Central memory CD8-positive, alpha-beta T cell (primary cell): ENCODE data around the gene SULT1C4.
"Not testable (repeated sequence)": the region's sequence is repeated elsewhere in the genome, so short reads cannot be mapped to it uniquely, and the experiment has no call there.

Source experiments
- ATAC-seq: fragments of 150-1000 bp; cut with Tn5 transposase; replicated peaks from 2 replicates; pipeline ENCODE4 v1.10.0; 2022; ENCODE audit warnings: mild to moderate bottlenecking, moderate FRiP score, moderate number of reproducible peaks; ENCODE audit not compliant: poor library complexity, severe bottlenecking; ENCODE audit errors: extremely low read depth
- DNase-seq, 2 donors: peaks; one replicate each; pipeline ENCODE4 v3.0.0; 2021; ENCODE audit warnings: low spot score in 2 of 2
- H3K27ac Mint-ChIP-seq: one replicate; pipeline ENCODE4 v1.8.0; 2022; ENCODE audit warnings: low read depth, mild to moderate bottlenecking, moderate library complexity, mixed read lengths
- H3K27me3 Mint-ChIP-seq: one replicate; pipeline ENCODE4 v1.8.0; 2022; ENCODE audit warnings: mixed read lengths
- H3K36me3 Mint-ChIP-seq: one replicate; pipeline ENCODE4 v1.8.0; 2022; ENCODE audit warnings: mild to moderate bottlenecking, moderate library complexity, mixed read lengths; ENCODE audit not compliant: insufficient read depth
- H3K4me1 Mint-ChIP-seq: one replicate; pipeline ENCODE4 v1.8.0; 2022; ENCODE audit warnings: mixed read lengths
- H3K4me3 Mint-ChIP-seq: one replicate; pipeline ENCODE4 v1.8.0; 2022; ENCODE audit warnings: mild to moderate bottlenecking, moderate library complexity, mixed read lengths
- H3K9me3 Mint-ChIP-seq: one replicate; pipeline ENCODE4 v1.8.0; 2022; ENCODE audit warnings: mixed read lengths

SULT1C4 gene

DNA sequence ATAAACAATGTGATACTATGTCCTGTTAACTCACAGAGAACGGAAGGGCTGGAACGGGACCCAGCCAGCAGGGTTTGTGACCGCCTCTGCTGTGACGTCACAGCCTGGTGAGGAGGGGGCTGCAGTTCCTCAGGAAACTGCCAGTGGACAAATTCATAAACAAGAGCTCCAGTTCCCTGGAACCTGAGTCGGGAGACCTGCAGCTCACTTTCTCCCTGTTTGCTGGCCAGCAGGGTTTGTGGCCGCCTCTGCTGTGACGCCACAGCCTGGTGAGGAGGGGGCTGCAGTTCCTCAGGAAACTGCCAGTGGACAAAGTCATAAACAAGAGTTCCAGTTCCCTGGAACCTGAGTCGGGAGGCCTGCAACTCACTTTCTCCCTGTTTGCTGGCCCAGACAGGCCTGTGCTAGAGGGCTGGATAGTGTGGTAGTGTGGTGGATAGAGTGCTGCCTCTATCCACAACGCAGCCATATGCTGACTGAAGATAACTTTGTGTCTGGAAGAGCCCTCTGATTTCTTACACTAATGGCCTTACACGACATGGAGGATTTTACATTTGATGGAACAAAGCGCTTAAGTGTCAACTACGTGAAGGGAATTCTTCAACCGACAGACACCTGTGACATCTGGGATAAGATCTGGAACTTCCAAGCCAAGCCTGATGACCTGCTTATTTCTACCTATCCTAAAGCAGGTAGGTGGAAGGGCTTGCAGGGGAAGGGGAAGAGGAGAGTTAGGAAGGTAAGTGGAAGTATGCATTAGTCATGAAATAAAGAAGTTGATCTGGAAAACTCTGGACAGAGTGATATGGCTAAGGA is at the start of gene SULT1C4:
SULT1C4 (plus strand) TSS at position 140 of the 816 bp plus-strand sequence; CDS start at position 524, 384 bp downstream.
- no peak within 1 kb of the TSS for H3K27ac Mint-ChIP-seq
- H3K4me1 Mint-ChIP-seq, result no peaks in the 10 kb centered on the region
- peaks cover 13% of the 10 kb centered on the region for H3K27me3 Mint-ChIP-seq
- DNase-seq, result no peak
- ATAC-seq, result no peak
- no peak within 1 kb of the TSS for H3K4me3 Mint-ChIP-seq
- H3K36me3 Mint-ChIP-seq, result peaks cover 2% of the 10 kb centered on the region
- H3K9me3 Mint-ChIP-seq, result no peaks in the 10 kb centered on the region

DNA sequence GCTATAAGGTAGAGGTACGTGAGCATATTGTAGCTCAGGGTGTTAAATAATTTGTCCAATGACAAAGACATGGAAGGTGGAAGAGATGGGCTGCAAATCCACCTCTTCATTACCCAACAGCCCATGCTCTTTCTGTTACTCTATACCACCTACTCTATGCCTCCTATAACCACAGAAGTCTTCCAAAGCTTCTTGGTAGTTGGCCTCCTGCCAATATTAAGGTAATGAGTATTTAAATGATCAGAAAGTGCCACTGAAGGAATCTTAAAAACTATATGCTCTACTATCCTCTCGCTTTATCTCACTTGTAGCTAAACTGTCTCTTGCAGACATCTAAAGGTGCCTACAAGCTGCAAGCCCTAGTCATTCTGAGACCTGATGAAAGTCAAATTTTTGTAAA is 48.0 kb upstream of the SULT1C4 start:
- no peak for DNase-seq
- no peaks in the 10 kb centered on the region for H3K36me3 Mint-ChIP-seq
- no peak overlapping the region for H3K4me3 Mint-ChIP-seq
- no peaks in the 10 kb centered on the region for H3K4me1 Mint-ChIP-seq
- H3K27me3 Mint-ChIP-seq, result peaks cover 23% of the 10 kb centered on the region
- no peak overlapping the region for H3K27ac Mint-ChIP-seq
- ATAC-seq, result no peak
- no peaks in the 10 kb centered on the region for H3K9me3 Mint-ChIP-seq

DNA sequence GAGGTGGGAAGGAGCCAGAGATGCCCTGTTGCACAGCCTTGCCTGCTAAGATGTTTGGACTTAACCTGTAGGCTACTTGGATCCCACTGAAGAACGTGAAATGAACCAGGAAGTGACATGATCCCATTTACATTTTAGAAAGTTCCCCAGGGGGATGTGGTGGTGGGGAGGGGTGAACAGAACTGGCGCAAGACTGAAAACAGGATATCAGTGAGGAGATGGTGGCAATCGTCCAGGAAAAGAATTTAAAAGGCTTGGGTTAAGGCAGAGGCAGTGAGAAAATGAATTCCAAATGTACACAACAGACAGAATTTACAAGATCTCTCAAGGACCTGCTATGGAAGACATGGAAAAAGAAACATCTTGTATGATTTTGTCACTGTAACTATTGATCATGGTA is 46.8 kb upstream of the SULT1C4 start:
- no peak for ATAC-seq
- no peaks in the 10 kb centered on the region for H3K36me3 Mint-ChIP-seq
- H3K27me3 Mint-ChIP-seq, result peaks cover 25% of the 10 kb centered on the region
- no peak overlapping the region for H3K27ac Mint-ChIP-seq
- no peaks in the 10 kb centered on the region for H3K4me1 Mint-ChIP-seq
- DNase-seq, result no peak
- H3K9me3 Mint-ChIP-seq, result no peaks in the 10 kb centered on the region
- H3K4me3 Mint-ChIP-seq, result no peak overlapping the region

DNA sequence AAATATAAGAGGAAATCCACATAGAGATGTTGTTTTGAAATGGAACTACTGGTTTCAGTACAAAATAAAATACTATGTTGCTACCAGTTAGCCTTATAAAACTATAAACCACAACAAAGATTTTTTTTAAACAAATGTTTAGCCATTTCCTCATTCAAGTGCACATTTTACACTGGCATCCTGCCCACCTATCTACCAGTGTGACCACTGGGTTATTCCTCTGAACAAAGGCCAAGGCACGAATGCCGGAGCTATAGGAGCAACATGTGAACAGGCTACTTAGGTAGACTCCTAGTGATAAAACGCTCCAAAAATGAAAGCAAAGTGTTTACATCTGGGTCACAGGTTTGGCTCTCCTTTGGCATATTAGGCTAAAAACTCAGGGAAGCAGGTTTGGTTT is 31.8 kb upstream of the SULT1C4 start:
- Mint-ChIP-seq H3K4me1 (no peaks in the 10 kb centered on the region), H3K36me3 (no peaks in the 10 kb centered on the region), H3K27me3 (peaks cover 34% of the 10 kb centered on the region), H3K4me3 (no peak overlapping the region), H3K9me3 (no peaks in the 10 kb centered on the region), H3K27ac (no peak overlapping the region)
- ATAC-seq (no peak), DNase-seq (no peak)

DNA sequence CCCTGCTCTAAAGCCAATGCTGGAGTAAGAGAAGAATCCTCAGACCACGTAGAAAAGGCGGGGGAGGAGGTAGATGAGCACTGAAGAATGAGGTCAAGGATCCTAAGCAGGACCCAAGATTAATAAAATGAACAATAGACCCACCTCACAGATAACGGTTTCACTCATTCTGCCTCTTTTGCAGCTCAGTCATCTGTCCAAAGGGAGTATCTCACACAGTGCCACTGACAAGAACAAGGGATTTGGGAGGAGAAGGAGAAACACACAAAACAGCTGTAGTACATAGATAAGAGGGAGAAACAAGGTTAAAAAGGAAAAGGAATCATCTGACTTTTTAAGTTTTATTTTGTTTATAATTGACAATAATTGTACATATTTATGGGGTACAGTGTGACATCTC is 30.9 kb upstream of the SULT1C4 start:
- ATAC-seq, result no peak
- no peak overlapping the region for H3K27ac Mint-ChIP-seq
- H3K27me3 Mint-ChIP-seq, result peaks cover 26% of the 10 kb centered on the region
- no peaks in the 10 kb centered on the region for H3K9me3 Mint-ChIP-seq
- no peak overlapping the region for H3K4me3 Mint-ChIP-seq
- H3K36me3 Mint-ChIP-seq, result no peaks in the 10 kb centered on the region
- H3K4me1 Mint-ChIP-seq, result no peaks in the 10 kb centered on the region
- DNase-seq, result no peak

DNA sequence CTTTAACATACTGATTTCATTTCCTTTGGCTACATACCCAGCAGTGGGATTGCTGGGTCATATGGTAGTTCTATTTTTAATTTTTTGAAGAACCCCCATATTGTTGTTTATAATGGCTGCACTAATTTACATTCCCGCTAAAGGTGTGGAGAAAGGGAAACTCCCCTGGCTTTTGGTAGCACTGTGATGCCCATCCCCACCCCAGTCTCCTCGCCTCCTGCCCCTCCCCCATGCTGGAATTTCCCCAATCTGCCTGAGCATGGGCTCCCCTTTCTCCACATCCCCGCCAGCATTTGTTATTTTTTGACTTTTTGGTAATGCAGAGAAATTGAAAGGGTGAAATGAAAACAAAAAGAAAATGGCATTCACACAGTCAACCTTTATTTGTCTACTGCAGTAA is 30.0 kb upstream of the SULT1C4 start:
- ATAC-seq (no peak), DNase-seq (no peak)
- Mint-ChIP-seq H3K4me1 (no peaks in the 10 kb centered on the region), H3K9me3 (no peaks in the 10 kb centered on the region), H3K36me3 (no peaks in the 10 kb centered on the region), H3K27me3 (peaks cover 26% of the 10 kb centered on the region), H3K27ac (no peak overlapping the region), H3K4me3 (no peak overlapping the region)

DNA sequence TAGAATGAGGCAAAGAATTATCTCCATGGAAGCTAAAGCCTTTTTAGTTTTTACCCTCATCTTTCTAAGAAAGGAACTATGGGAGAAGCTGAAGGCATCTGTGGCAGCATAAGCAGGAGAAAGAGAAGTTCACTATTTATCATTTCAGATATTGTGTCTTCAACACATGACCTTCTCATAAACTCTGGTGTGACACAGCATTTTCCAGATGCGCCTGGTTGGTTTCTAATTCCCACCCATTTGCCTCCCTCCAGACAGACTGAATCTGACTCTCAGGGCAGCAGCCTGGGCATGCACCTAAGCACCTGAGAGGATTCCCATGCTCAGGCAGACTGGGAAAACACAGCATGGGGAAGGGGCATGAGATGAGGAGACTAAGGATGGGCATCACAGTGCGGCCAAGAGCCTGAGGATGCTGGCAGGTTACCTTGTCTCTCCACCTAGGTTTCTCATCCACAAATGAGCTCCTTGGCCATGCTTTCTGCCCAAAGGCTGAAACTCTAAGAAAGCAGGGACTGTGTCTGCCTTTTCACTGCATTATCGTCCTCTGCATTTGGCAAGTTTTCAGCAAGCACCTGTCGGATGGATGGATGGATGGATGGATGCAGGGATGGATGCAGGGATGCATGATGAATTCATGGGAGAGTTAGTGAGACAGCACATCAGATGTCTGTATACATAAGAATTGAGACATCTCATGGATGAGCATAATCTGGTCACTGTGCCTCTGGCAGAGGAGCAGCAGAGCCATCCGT is 28.8 kb upstream of the SULT1C4 start:
- ATAC-seq, result no peak
- DNase-seq, result no peak
- no peaks in the 10 kb centered on the region for H3K4me1 Mint-ChIP-seq
- no peaks in the 10 kb centered on the region for H3K9me3 Mint-ChIP-seq
- H3K4me3 Mint-ChIP-seq, result no peak overlapping the region
- H3K27ac Mint-ChIP-seq, result no peak overlapping the region
- H3K36me3 Mint-ChIP-seq, result peaks cover under 1% of the 10 kb centered on the region
- peaks cover 14% of the 10 kb centered on the region for H3K27me3 Mint-ChIP-seq

DNA sequence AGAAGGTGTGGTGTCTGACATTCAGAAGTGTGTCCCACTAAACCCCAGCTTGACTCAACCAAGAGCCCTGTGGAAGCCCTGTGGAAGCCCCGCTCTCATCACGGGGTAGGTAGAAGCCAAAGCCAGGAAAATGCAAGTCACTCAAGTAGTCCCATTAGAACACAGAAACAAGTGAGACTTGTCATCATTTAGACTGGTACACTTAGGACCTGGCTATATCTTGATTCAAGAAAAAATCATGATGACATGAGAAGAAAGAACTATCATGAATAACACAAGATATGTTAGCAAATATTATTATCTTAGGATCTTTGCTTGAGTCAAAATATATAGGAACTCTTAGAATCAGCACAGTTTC is 28.2 kb upstream of the SULT1C4 start:
- Mint-ChIP-seq H3K27ac (no peak overlapping the region), H3K4me3 (no peak overlapping the region), H3K27me3 (peaks cover 9% of the 10 kb centered on the region), H3K9me3 (no peaks in the 10 kb centered on the region), H3K36me3 (peaks cover 2% of the 10 kb centered on the region), H3K4me1 (no peaks in the 10 kb centered on the region)
- ATAC-seq (no peak), DNase-seq (no peak)

DNA sequence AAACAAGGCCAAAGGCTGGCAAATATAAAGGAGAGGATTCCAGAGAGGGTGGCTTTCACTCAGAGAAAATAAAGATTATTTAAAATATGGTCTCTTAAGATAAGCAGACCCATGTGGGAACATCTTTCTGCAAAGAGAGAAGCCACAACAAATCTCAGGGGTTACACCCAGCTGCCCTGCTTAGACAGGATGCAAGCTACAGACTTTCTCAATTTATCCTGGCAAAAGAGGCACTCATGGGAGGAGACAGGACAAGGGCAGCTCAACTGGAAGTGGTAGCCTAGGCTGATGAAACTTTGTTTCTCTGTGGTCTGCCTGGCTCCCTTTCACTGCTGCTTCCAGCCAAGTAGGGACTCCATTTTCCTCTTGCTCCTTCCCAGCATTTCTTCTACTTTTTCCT is 25.9 kb upstream of the SULT1C4 start:
- DNase-seq, result no peak
- Mint-ChIP-seq H3K9me3 (no peaks in the 10 kb centered on the region), H3K36me3 (peaks cover 3% of the 10 kb centered on the region)

DNA sequence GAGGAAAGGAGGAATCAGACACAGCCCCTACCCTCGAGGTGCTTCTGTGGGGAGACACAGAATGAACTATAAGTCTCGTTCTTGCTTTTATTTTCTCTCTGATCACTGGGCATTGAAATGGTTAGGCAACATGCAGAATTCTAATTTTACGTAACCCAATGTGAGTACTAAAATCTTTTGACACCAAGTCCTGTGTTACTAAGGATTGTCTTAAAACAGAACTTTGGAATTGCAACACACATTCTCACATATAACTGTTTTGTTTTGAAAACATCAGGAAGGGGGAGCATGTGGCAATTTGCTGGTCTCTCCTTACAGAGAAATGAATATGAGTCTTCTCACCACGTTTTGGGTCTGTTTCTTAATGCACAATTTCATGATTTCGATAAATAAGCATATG is 23.6 kb upstream of the SULT1C4 start:
- H3K4me1 Mint-ChIP-seq, result no peaks in the 10 kb centered on the region
- no peak overlapping the region for H3K4me3 Mint-ChIP-seq
- H3K27me3 Mint-ChIP-seq, result peaks cover 18% of the 10 kb centered on the region
- no peak for DNase-seq
- no peak for ATAC-seq
- H3K36me3 Mint-ChIP-seq, result peaks cover 3% of the 10 kb centered on the region
- H3K9me3 Mint-ChIP-seq, result no peaks in the 10 kb centered on the region
- H3K27ac Mint-ChIP-seq, result no peak overlapping the region

More for the DNA sequence above, 25.9 kb upstream of the SULT1C4 start:
- no peak overlapping the region for H3K4me3 Mint-ChIP-seq
- H3K27ac Mint-ChIP-seq, result no peak overlapping the region
- peaks cover 9% of the 10 kb centered on the region for H3K27me3 Mint-ChIP-seq
- no peak for ATAC-seq
- no peaks in the 10 kb centered on the region for H3K4me1 Mint-ChIP-seq

DNA sequence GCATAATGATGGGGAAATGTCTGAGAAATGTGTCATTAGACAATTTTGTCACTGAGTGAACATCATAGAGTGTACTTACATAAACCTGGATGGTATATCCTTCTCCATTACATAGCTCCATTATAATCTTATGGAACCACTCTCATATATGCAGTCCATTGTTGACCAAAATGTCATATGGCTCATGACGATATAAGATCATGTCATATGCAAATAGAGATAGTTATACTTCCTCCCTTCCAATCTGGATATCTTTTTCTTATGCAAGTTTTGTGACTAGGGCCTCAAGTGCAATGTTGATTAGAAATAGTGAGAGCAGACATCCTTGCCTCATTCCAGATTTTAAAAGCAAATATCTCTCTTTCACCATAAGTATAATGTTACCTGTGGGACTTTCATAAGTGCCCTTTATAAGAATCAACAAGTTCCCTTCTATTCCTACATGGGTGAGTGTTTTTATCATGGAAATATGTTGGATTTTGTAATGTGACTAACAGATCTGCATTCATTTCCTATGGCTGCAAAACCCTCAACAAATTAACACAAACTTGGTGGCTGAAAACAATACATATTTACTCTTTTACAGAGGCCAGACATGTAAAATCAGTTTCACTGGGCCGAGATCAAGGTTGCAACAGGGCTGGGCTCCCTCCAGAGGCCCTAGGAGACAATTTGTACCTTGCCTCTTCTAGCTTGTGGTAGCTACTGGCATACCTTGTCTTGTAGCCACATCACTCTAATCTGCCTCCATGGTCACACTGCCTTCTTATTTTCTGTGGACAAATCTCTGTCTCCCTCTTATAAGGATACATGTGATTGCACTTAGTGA is 21.6 kb upstream of the SULT1C4 start:
- Mint-ChIP-seq H3K27me3 (peaks cover 38% of the 10 kb centered on the region), H3K4me1 (no peaks in the 10 kb centered on the region), H3K4me3 (no peak overlapping the region), H3K27ac (no peak overlapping the region), H3K9me3 (no peaks in the 10 kb centered on the region), H3K36me3 (peaks cover 3% of the 10 kb centered on the region)
- ATAC-seq (no peak), DNase-seq (no peak)

DNA sequence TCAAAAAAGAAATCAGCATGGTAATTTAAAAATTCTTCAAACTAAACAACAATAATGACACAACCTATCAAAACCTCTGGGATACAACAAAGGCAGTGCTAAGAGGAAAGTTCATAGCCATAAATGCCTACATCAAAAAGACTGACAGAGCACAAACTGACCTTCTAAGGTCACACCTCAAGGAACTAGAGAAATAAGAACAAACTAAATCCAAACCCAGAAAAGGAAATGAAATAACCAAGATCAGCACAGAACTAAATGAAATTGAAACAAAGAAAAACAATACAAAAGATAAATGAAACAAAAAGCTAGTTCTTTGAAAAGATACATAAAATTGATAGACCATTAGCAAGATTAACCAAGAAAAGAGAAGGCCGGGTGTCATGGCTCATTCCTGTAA is 18.4 kb upstream of the SULT1C4 start:
- H3K4me3 Mint-ChIP-seq, H3K9me3 Mint-ChIP-seq, H3K4me1 Mint-ChIP-seq, ATAC-seq, H3K27ac Mint-ChIP-seq, H3K36me3 Mint-ChIP-seq, DNase-seq: not testable (repeated sequence)
- H3K27me3 Mint-ChIP-seq, result peaks cover 50% of the 10 kb centered on the region
